NCI-H1694 (cell line): Measurements from ENCODE around the gene ADGB.
A peak's percentile ranks its signal among the peaks of the same experiment; 100 is the strongest.
"Not testable (repeated sequence)": the region's sequence is repeated elsewhere in the genome, so short reads cannot be mapped to it uniquely, and the experiment has no call there.

ENCODE experiments used
- DNase-seq: peaks from one replicate; lab custom pipeline; 2025; lab: John Stamatoyannopoulos, UW

ADGB gene

DNA sequence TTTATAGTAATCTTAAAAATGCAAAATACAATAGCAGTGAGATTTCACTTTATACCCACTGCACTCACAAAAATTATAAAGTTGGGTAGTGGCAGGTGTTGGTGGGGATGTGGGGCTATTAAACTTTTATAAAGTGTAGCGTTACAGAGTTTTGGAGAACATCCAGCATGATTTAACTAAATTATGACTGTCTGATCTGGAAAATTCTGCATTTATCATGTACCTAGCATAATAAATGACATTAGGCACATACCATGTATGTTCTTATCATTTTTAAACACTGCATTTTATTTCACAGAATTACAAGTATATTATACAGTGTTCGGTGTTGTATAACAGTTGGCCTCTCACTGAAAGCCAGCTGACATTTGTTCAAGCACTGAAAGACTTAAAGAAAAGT is 169.9 kb downstream of the ADGB start:
- DNase-seq: no peak

DNA sequence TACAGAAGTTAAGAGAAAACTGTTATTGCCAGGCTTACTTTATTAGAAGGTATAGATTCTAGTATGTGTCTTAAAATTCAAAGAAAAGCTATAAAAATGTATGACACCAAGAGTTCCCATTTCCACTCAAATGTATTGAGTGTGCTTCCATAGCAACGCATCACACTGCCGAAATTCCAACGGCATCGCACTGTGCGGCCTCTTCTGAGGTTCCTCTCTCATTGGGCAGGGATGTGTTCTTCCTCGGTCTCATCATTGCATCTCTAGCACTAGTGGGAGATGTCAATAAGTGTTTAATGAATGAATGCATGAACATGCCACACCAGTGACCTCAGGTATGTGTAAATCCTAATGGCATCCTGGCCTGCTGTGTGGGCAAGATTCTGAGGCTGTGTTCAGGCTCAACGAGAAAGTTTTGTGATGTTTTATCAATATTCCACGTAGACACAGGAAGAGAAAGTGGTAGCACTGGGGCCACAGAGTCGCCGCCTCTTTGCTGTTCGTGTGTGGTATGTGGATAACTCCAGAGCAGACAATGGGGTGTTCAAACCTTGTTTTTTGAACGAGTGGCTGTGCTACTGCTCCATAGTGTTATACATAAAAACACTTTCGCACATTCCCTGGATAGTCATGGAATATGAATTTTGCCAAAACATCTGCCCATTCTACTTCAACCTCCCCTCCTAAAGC is 171.6 kb downstream of the ADGB start:
- DNase-seq: no peak

DNA sequence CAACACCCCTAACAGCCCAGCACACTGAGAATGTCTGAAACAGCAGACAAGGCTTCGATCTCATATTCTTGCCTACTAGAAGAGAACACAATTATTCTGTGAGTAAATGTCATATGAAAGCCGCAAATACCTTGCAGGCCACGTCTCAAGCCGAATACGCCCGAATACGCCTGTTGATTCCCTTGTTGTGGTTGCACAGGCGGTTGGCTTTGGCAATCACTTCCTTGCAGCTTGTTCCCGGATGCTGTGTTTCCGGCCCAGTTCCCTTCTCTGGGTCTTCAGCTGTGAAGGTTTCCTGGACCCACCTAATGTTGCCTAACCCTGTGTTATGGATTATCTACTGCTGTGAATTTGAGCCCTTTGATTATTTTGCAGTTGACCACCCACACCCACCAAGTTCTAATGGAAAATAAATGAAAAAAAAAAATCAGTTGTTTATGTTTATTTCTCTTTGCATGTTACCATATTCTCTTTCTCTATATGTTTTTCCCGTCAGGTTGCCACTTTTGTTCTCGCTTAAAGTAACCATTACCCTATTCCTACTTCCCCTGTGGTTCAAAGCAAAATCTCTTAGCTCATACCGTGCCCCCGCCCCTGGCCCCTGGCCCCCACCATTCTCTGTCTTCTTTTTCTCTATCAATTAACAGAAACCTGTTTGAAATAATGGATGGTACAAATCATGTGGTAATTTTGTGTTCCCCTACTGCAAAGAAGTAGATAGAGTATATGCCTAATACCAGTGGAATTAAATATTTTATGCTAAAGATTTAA is 172.4 kb downstream of the ADGB start:
- DNase-seq: no peak

DNA sequence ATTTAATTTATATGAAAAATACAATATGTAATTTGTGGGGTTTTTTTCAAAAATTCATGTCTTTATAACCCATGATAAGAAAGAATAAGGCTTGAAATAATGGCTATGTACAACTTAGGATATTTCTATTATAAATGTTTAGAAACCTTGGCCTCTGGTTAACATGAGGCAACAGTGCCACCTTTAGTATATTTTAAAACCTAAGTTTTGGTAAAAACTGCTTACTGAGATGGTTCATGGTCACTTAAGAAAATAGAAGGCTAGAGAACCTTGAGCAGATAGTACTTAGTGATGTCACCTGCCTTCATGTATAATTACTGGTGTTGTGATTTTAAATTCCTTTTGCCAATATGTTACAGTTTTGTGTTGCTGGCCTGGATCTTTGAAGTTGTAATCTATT is 176.4 kb downstream of the ADGB start:
- no peak for DNase-seq

DNA sequence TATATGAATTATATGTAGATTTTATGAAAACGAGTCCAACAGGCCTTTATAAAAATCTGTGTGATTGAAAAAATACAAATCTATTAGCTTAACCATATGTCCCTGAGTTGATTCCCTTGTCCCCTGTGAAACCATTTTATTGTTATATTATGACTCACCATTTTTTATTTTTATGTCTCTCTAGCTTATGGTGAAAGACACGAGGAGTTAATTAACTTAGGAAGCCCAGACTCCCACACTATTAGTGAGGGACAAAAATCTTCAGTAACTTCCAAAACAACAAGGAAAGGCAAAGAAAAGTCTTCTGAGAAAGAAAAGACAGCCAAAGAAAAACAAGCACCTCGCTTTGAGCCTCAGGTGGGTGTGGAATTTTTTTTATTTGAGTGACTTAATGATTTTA is 183.1 kb downstream of the ADGB start:
- no peak for DNase-seq

DNA sequence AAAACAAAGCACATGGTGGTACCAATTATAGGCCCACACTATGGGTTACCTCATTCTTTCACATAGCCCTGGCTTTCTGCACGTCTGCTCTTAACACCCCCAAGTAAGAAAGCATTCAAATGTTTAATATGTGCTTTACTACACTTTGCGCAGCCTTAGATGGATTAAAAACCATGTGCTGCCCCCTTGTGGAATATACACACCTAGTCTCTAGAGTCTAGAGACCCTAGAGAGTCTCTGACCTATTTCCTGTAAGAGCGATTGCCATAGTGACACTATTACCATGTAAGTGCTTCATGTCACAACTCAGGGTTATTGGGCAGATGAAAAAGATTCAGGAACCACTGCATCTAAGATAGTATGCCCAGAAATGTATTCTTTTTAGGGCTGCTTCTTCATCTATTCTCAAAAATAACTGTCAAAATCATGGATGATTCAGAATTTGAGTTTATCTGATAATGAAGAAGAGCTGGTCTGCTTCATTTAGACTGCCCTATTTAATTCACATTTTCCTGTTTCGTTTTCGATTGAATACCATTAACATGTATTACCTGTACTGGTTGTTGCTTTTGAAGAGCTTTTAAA is 186.3 kb downstream of the ADGB start:
- DNase-seq: peak; percentile 33

DNA sequence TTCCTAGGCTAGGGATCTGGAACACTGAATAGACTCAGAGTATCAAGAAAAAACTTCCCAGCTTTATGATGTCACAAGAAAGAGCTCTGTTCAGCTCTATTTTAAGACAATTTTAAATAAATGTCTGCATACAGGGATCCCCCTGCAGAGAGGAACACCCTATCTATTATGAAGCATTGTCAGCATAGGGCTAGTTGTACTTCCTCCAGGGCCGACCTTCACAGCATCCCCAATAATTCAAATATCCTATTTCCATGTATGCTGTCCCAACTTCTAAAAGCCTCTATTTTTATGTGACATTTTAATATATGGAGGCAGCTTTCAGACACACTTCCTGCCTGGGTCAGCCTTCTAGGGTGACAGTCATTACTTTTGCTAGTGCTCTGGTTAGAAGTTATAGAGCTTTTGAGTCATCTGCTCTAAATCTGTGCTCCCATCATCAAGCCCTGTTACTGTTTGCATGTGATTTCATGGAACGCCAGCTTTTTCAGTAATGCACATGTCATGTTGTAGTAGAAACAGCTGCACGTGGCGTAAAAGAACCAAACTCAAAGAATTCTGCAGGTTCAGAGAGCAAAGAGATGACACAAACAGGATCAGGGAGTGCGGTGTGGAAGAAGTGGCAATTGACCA is 189.2 kb downstream of the ADGB start:
- DNase-seq: no peak

DNA sequence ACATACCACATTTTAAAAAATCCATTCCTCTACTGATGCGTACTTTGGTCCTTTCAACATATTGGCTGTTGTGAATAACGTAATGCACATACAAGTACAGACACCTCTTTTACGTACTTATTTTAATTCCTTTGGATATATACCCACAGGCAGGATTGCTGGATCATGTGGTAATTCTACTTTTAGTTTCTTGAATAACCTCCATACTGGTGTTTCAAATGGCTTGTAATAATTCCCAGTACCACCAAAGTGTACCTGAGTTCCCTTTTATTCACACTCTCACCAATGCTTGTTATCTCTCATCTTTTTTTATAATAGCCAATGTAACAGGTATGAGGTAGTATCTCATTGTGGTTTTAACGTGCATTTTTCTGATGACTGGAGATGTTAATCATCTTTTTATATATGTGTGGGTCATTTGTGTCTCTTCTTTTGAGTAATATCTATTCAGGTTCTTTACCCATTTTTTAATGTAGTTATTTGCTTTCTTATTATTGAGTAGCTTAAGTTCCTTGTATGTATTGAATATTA is 191.9 kb downstream of the ADGB start:
- DNase-seq: no peak

DNA sequence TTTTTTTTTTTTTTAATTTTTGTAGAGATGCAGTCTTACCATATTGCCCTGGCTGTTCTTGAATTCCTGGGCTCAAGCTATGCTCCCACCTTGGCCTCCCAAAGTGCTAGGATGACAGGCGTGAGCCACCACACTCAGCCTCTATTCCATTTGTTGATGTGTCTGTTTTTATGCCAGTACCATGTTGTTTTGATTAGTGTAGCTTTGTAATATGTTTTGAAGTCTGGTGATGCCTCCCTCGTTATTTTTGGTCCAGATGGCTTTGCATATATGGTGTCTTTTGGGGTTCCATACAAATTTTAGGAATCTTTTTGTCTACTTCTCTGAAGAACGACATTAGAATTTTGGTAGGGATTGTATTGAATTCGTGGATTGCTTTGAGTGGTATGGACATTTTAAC is 193.2 kb downstream of the ADGB start:
- no peak for DNase-seq

DNA sequence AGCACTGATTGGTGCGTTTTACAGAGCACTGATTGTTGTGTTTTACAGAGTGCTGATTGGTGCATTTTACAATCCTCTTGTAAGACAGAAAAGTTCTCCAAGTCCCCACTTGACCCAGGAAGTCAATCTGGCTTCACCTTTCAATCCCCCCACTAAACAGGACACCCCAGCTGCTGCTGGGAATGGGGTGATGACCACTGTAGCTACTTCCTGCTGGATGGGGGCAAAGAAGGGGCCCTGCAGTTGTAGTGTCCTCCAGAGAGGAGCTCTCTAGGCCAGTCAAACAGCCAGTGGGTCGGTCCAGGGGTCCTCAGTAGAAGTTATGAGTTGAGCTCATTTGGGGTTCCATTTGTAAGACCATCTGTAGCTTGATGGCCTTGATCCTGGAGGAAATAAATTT is 194.4 kb downstream of the ADGB start:
- not testable (repeated sequence) for DNase-seq

DNA sequence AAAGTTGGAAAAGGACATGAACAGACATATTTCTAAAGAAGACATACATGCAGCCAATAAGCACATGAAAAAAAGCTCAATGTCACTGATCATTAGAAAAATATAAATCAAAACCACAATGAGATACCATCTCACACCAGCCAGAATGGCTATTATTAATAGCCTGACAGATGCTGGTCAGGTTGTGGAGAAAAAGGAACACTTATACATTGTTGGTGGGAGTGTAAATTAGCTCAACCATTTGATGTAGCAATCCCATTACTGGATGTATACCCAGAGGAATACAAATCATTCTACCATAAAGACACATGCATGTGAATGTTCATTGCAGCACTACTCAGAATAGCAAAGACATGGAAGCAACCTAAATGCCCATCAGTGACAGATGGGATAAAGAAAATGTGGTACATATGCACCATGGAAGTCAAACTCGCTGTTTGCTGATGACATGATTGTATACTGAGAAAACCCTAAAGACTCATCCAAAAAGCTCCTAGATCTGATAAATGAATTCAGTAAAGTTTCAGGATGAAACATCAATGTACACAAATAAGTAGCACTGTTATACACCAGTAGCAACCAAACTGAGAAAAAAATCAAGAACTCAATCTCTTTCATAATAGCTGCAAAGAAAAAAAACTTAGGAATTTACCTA is 196.8 kb downstream of the ADGB start:
- no peak for DNase-seq

DNA sequence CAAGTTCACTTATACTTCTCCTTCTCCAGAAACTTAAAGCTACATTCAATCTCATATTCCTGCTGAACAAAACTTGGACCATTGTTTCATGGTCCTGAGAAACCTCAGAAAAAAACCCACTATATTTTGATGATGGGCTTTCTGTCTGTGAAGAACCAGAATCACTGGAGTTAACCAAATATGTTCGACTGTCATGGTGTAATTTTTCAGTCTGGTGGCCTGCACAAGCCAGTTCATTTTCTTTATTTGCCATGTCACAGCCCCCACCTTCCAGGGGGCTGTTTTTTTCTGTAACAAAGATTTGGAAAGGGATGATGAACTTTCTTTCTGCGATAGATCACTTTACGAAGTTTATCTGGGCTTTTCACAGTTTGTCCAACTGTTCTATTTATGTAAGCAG is 204.4 kb downstream of the ADGB start:
- not testable (repeated sequence) for DNase-seq

DNA sequence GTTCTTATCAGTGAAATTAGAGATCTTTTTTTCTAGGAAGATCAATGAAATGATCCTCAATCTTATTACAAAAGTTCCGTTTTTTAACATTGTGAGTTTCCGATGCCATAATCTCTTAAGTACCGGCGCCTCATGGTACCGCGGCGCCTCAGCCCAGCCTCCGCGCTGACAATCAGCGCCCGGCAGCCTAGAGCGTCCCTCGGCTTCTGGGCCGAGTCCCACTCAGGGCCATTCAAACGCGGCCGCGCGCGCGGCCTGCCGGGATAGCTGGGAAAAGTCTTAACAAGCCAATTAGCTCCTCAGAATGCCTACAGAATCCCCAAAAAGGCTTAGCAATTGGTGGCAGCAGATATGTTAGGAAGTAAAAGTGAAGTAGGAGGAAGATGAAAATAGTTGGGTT is 204.8 kb downstream of the ADGB start:
- DNase-seq: no peak

DNA sequence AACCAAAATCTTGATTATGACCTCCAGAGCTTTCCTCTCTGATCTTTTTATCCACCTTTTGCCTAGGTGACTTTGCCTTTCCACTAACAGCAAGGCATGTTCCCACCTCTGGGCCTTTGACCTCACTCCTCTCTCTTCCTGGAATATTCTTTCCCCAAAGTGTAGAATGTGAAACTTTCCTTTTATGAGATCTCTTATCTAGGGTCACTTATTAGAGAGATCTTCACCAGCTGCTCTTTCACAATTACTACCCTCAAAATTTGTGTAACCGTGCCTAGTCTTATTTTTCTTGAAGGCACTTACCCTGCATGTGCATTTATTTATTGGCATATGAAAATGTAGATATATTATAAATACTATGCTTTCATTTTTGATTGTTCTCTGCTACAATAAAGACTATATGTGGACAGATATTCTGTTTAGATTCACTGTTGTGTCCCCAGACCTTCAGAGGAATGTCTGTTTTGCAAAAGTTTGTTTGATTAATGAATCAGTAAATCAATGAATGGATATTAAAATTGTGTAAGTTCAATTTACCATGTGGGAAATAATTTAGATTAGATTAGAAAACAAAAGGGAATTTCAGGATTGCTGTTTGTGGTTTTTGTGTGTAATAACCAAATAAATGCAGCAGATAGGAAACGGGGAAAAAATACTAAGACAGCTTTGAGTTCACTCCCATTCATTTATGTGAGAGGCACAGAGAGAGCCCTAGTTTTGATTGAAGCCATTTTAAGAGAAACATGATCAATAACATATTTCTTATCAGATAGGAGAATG is 207.0 kb downstream of the ADGB start:
- DNase-seq: no peak

DNA sequence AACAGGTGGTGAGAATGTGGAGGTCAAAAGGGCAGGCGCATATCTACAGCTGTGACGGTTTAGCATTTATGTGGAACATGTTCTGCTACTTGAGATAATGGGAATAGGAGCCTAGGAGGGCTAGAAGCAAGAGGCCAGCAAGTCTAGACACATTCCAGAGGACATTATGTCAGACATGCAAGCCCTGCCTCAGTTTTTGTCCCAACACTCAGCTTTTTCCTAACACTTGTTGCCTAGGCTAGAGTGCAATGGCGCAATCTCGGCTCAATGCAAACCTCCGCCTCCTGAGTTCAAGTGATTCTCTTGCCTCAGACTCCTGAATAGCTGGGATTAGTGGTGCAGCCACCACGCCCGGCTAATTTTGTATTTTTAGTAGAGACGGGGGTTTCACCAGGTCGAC is 210.2 kb downstream of the ADGB start:
- not testable (repeated sequence) for DNase-seq

DNA sequence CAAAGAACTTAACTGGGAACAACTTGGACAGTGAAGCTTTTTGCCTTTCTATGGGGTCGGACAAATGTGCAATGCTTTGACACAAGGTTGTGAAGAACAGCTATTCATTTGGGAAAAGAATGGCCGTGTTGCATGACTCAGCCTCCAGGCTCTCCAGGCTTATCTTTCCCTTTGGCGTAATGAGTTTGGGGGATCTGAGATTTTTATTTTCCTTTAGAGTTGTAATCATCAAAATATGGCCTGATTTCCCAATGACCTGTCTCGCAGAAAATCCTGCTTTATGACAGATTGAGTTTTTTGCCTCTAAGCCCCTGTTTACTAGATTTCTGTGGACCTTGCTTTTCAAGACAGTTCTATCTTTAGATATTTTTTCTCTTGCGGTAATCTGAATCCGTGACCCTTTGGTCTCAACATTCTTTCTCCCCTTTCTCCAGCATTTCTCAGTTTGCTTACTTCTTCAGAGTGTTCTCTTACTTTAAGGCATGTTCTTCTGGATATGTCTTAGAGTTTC is 214.1 kb downstream of the ADGB start:
- DNase-seq: not testable (repeated sequence)

DNA sequence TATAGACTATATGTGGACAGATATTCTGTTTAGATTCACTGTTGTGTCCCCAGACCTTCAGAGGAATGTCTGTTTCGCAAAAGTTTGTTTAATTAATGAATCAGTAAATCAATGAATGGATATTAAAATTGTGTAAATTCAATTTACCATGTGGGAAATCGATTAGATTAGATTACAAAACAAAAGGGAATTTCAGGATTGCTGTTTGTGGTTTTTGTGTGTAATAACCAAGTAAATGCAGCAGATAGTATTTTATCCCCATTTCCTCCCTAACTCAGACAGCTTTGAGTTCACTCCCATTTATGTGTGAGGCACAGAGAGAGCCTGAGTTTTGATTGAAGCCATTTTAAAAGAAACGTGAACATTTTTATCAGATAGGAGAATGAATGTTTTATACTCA is 214.8 kb downstream of the ADGB start:
- no peak for DNase-seq

DNA sequence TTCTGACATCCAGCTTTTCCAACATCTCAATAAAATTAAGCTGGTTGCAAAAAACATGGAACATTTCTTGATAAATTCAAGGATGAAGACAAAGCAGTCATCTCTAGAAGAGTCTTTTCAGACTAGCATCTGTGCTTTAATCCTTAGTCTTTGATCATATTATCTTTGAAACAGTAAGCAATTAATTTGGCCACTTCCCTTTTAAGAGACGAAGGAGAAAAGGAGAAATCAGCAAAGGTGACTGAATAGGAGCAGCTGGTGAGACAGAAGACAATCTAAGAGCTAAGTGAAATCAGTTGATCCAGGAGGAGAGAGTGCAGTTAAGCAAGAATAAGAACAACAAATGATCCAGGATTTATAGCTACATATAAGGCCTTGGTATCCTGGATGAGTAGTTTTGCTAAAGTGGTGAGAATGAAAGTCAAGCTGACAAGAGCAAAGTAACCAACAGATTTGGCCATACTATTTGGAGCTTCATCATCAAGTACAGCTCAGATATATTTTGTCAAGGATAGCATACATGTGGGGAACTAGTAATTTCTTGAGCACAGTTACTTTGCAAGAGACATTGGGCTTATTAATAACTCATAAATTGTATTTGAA is 215.5 kb downstream of the ADGB start:
- DNase-seq: no peak

DNA sequence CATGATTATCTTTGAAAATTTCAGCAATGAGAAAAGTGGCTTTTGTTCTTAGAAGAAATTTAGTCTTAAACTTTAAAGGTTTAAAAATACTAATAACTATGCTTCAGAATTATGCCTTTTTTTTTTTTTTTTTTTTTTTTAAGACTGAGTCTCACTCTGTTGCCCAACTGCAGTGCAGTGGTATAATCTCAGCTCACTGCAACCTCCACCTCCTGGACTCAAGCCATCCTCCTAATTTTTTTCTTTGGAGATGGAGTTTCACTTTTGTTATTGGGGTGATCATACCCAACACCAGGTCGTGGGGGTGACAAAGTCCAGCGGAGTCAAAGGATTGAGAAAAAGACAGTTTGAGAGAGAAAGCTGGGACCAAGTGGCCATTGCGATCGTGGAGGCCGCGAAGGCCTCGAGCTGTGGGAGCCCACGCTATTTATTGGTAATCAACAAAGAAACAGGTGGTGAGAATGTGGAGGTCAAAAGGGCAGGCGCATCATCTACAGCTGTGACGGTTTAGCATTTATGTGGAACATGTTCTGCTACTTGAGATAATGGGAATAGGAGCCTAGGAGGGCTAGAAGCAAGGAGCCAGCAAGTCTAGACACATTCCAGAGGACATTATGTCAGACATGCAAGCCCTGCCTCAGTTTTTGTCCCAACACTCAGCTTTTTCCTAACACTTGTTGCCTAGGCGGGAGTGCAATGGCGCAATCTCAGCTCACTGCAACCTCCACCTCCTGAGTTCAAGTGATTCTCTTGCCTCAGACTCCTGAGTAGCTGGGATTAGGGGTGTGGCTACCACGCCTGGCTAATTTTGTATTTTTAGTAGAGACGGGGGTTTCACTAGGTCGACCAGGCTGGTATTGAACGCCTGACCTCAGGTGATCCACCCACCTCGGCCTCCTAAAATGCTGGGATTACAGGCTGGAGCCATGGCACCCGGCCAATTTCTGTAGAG is 217.0 kb downstream of the ADGB start:
- DNase-seq: not testable (repeated sequence)
